ENCODE results near the gene OR2H1.

OR2H1 gene

DNA sequence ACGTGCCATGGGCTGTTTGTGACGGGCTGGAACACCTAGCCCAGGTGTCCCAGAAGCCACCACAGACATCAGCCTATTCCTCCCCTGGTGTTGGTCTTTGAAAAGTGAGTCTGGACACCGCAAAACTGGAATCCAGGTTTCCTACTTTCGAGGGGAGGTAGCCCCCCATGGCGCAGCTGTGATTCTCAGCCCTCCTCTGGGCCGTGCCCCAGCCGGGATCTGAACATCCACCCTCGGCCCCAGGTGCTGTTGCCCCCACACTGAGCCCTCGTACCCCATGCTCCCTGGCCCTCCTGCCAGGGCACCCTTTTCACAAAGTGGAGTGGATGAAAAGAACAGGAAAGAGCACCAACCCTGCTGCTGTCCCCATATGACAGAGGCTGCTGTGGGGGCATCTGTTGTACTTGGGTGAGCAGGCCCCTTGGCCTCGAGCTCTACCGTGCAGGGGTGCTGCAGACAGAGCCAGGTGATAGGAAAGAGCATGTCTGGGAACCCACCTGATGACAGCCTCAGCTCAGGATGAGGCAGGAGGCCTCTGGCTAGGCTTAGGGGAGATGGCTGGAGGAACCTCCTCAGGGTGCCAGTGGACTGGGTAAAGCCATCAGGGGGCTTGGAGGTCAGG, 49.6 kb downstream of the OR2H1 start:
- no peak overlapping the region for H3K4me3 ChIP-seq (ENCODE audit: low read depth, low read length)
- TF ChIP-seq, protein P1, sequence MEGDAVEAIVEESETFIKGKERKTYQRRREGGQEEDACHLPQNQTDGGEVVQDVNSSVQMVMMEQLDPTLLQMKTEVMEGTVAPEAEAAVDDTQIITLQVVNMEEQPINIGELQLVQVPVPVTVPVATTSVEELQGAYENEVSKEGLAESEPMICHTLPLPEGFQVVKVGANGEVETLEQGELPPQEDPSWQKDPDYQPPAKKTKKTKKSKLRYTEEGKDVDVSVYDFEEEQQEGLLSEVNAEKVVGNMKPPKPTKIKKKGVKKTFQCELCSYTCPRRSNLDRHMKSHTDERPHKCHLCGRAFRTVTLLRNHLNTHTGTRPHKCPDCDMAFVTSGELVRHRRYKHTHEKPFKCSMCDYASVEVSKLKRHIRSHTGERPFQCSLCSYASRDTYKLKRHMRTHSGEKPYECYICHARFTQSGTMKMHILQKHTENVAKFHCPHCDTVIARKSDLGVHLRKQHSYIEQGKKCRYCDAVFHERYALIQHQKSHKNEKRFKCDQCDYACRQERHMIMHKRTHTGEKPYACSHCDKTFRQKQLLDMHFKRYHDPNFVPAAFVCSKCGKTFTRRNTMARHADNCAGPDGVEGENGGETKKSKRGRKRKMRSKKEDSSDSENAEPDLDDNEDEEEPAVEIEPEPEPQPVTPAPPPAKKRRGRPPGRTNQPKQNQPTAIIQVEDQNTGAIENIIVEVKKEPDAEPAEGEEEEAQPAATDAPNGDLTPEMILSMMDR (IDR thresholded peaks at IDR 0.05; ENCODE audit: borderline replicate concordance, insufficient read depth, low read depth, low read length), result no peak

DNA sequence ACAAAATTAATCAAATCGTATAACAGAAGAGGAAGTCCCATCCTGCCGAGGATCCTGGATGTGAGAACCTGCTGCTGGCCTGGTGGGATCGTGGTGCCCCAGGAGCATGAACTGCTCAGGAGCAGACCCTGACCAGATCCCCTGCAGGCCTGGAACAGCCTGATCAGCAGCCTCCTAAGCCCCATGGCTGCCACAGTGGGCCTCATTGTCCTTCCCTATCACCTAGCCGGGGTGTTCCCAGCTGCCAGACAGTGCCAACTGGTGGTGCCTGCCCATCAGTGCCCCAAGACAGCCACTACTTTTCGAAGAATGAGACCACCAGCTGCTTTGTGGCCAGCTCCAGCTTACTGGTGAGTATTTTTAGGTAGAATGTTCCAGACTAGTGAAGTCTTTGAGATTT, 50.4 kb downstream of the OR2H1 start:
- no peak overlapping the region for H3K4me3 ChIP-seq (ENCODE audit: low read depth, low read length)
- TF ChIP-seq, protein P1 (IDR thresholded peaks at IDR 0.05; ENCODE audit: borderline replicate concordance, insufficient read depth, low read depth, low read length), result no peak

DNA sequence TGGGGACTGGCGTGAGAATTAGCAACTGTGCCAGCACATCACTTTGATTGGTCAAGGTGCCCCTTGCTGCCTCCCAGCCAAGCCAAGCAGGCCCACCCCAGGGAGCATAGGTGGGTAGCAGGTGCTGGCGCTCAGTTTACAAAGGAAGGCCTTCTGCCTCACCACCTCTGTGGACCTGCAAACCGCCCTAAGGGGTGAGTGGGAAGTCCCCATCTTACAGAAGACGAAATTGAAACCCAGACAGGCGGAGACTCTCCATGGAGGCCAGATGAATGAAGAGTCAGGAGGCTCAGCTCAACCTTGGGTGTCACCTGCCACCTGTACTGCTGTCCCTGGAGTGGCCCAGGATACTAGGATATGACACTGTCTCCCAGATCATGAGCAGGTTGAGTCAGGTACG, 52.3 kb downstream of the OR2H1 start:
- TF ChIP-seq, protein P1 (IDR thresholded peaks at IDR 0.05; ENCODE audit: borderline replicate concordance, insufficient read depth, low read depth, low read length), result no peak
- no peak overlapping the region for H3K4me3 ChIP-seq (ENCODE audit: low read depth, low read length)

DNA sequence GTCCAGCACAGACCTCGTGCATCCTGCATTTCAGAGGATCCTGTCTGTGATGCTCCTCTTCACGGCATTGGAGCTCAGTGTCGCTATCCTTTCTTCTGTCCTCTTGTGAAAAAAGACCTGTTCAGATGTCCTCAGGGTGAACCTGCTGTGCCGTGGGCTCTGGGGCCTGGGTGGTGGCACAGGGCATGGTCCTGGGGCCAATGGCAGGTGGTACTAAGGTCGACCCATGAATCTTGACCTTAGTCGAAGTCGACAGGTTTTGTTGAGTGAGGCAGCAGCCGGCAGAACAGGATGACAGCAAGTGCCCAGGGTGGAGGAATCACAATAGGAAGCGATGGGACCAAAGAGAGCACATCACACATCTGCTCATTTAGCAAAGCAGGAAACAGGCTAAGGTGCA, 52.8 kb downstream of the OR2H1 start:
- TF ChIP-seq, protein P1 (IDR thresholded peaks at IDR 0.05; ENCODE audit: borderline replicate concordance, insufficient read depth, low read depth, low read length), result no peak

DNA sequence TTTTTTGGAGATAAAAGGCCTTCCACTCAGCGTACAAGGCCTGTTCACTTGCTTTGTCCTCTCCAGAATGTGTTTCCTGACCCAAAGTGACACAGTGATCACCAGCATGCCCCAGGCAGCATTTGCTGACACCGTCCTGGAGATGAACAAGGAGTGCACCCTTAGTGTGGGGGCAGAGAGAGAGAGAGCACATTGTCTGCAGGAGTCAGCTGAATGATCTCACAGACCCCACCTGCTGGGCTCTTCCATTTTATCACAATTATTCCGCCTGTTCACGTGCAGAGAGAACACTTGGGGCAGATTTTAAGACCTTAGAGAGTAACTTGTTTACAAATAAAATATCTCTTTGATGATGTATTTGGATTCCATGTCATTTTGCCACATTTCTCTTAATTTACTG, 53.2 kb downstream of the OR2H1 start:
- TF ChIP-seq, protein P1 (IDR thresholded peaks at IDR 0.05; ENCODE audit: borderline replicate concordance, insufficient read depth, low read depth, low read length), result no peak
- no peak overlapping the region for H3K4me3 ChIP-seq (ENCODE audit: low read depth, low read length)

More for the DNA sequence above, 52.8 kb downstream of the OR2H1 start:
- no peak overlapping the region for H3K4me3 ChIP-seq (ENCODE audit: low read depth, low read length)

DNA sequence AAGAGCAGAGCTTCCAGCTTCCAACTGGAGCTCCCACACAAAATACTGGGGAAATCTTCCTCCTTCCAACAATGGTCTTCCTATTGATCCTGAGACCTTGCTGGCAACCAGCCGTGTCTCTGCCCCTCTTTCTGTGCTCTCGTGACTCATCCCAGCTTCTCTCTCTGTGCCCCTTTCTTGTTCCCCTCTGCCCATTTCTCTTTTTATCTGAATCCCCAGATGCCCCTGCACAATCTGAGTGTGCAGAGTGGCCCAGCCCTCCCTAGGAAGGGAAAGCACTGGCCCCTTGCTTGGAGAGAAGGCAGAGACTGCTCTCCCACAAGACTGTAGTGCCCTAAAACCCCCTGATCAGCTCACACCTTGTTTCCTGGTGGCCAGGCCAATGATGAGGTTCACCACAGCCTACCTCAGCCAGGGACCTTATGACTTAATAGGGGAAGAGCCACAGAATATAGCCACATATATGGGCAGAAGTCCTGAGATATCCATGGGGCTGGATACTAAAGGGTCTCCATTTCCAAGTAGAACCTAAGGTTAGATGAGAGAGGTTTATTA, 53.9 kb downstream of the OR2H1 start:
- H3K4me3 ChIP-seq (ENCODE audit: low read depth, low read length), result no peak overlapping the region
- TF ChIP-seq, protein P1 (IDR thresholded peaks at IDR 0.05; ENCODE audit: borderline replicate concordance, insufficient read depth, low read depth, low read length), result no peak
